GM10266 (cell line): Measurements from ENCODE around the gene CEP85.

Experiments
- DNase-seq: peaks from one replicate; pipeline ENCODE4 v3.0.0; 2012; ENCODE audit errors: extremely low spot score
- TF ChIP-seq, protein P1 (sequence below): IDR thresholded peaks from 2 replicates; pipeline ENCODE4 v1.5.1; 2012; ENCODE audit warnings: mild to moderate bottlenecking, low read depth; ENCODE audit not compliant: control insufficient read depth, insufficient read depth; ENCODE audit errors: missing control alignments

CEP85 gene

GRCh38 chr1:26212726-26213125 is 21.3 kb upstream of the CEP85 start:
- DNase-seq: no peak
- TF ChIP-seq, protein P1, sequence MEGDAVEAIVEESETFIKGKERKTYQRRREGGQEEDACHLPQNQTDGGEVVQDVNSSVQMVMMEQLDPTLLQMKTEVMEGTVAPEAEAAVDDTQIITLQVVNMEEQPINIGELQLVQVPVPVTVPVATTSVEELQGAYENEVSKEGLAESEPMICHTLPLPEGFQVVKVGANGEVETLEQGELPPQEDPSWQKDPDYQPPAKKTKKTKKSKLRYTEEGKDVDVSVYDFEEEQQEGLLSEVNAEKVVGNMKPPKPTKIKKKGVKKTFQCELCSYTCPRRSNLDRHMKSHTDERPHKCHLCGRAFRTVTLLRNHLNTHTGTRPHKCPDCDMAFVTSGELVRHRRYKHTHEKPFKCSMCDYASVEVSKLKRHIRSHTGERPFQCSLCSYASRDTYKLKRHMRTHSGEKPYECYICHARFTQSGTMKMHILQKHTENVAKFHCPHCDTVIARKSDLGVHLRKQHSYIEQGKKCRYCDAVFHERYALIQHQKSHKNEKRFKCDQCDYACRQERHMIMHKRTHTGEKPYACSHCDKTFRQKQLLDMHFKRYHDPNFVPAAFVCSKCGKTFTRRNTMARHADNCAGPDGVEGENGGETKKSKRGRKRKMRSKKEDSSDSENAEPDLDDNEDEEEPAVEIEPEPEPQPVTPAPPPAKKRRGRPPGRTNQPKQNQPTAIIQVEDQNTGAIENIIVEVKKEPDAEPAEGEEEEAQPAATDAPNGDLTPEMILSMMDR: no peak

DNA sequence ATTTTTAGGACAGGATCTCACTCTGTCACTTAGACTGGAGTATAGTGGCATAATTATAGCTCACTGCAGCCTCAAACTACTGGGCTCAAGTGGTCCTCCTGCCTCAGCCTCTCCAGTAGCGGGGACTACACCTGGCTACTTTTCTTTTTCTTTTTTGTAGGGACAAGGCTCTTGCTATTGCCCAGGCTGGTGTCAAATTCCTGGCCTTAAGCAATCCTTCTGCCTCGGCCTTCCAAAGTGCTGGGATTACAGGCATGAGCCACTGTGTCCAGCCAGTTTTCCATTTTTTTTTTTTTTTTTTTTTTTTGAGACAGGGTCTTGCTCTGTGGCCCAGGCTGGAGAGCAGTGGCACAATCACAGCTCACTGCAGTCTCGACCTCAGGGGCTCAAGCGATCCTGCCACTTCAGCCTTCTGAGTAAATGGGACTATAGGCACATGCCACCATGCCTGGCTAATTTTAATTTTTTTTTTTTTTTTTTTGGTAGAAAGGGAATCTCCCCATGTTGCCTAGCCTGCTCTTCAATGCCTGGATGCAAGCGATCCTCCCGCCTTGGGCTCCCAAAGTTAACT is 20.6 kb upstream of the CEP85 start:
- no peak for DNase-seq
- TF ChIP-seq, protein P1: no peak

- TF ChIP-seq, protein P1: no peak
- DNase-seq: no peak
Observed at GRCh38 chr1:26215246-26215645, 18.8 kb upstream of the CEP85 start.

- DNase-seq: no peak
- TF ChIP-seq, protein P1: no peak
Observed at GRCh38 chr1:26218906-26219494, 15.0 kb upstream of the CEP85 start.

DNA sequence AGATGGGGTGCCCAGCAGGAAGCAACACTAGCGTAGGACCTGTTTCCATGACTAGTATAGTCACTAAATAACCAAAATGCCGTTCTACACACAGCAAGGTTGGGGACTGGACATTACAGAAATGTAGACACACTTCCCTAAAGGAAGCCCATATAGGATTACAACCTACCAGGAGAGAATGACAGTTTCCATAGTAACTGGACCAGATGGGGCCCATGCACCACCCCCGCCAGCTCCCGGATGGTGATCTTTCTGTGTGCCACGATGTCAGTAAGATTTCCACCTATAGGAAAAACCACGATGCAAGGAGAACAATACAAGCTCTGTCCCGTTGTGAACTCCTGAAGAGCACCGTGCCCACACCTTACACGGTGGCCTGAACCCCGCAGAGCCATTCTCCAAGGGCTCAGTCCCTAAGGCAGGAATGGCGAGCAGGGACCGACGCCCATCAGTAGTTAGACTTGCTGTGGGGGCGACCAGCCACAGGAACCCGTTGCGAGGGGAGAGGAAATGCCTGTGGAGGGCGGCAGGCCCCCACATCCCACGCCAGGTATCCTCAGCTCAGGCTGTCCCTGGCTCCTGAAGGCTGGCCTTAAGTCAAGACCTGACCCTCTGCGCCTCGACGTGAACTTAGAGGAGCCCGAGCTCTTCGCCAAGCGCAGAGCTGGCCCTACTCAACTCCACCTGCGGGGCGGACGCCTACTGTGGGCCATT is 13.6 kb upstream of the CEP85 start:
- DNase-seq: no peak
- TF ChIP-seq, protein P1: no peak

DNA sequence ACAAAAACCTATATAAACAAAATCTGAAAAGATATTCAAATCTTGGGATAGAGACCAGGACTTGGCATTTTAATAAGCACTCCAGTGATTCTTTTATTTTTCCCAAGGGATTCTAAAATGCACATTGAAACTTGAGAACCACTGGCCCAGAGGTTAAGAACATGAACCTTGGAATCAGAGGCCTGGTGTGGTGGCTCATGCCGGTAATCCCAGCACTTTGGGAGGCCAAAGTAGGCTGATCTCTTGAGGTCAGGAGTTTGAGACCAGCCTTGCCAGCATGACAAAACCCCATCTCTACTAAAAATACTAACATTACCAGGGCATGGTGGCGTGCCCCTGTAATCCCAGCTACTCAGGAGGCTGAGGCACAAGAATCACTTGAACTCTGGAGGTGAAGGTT is 12.9 kb upstream of the CEP85 start:
- TF ChIP-seq, protein P1: no peak
- no peak for DNase-seq

DNA sequence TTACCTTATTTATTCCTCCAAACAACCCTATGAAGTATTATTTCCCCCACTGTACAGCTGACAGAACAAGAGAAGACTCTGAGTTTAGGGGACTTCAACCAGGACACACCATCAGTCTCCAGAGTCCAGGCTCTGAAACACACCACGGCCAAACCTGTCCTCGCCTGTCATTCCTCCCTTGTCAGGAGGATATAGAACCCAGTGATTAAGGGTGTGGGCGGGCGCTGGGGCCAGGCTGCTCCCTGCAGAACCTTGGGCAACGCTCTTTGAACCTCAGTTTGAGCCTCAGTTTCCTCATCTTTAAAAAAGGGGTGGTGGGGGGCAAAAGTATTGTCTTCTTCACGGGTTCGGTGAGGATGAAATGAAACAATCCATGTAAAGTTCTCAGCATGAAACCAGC is 9.4 kb upstream of the CEP85 start:
- TF ChIP-seq, protein P1: no peak
- DNase-seq: no peak
